SK-N-MC (cell line): ENCODE data around the gene NTSR1.

Experiments used
- EZH2 ChIP-seq: fragments of 200-600 bp; sonication (generic); IDR thresholded peaks from one replicate; pipeline ENCODE4 v1.6.1; 2017; ENCODE audit warnings: antibody characterized with exemption
- FOXP2 ChIP-seq: optimal IDR thresholded peaks from 2 replicates; pipeline ENCODE3; 2011; ENCODE audit warnings: mild to moderate bottlenecking, moderate library complexity; ENCODE audit not compliant: insufficient read depth; ENCODE audit errors: extremely low read length, control extremely low read depth
- POLR2AphosphoS5 ChIP-seq: IDR thresholded peaks from 2 replicates; pipeline ENCODE4 v1.6.1; 2012; ENCODE audit warnings: mild to moderate bottlenecking, low read depth, low read length, borderline replicate concordance

- TF ChIP-seq EZH2 (no peak), POLR2AphosphoS5 (no peak), FOXP2 (no peak)
These were observed 101.1 kb downstream of the NTSR1 start for GRCh38 chr20:62809530-62810428.
